Breast epithelium (tissue), 3 donors: Measurements from ENCODE around the gene ATXN10.

ENCODE experiments used
- CTCF ChIP-seq, 3 donors: fragments of 450-650 bp; IDR thresholded peaks; one replicate each; pipeline ENCODE4 v1.5.1; 2016 to 2017; ENCODE audit warnings: antibody characterized with exemption in 3 of 3, mild to moderate bottlenecking in 3 of 3, moderate library complexity in 3 of 3
- POLR2A ChIP-seq: fragments of 450-650 bp; IDR thresholded peaks from one replicate; pipeline ENCODE4 v1.6.1; 2016; ENCODE audit warnings: antibody characterized with exemption, mild to moderate bottlenecking, moderate library complexity

- no peak for TF ChIP-seq CTCF (IDR thresholded peaks at IDR 0.05)
- no peak for TF ChIP-seq POLR2A
These were observed 166.8 kb downstream of the ATXN10 start for GRCh38 chr22:45838305-45838887.
